ENCODE results near the gene FBXO42.
A peak's percentile ranks its signal among the peaks of the same experiment; 100 is the strongest.

The FBXO42 gene

GRCh38 chr1:16243215-16243610 is 109.1 kb downstream of the FBXO42 start:
- no peak for TF ChIP-seq CTCF (IDR thresholded peaks at IDR 0.05; ENCODE audit: insufficient read depth, low read depth, low read length, missing control alignments)
- H3K4me3 ChIP-seq (ENCODE audit: low read length), result no peak overlapping the region
- DNase-seq (ENCODE audit: low read depth), result no peak

- H3K4me3 ChIP-seq (ENCODE audit: low read length), result no peak overlapping the region
- TF ChIP-seq CTCF (IDR thresholded peaks at IDR 0.05; ENCODE audit: insufficient read depth, low read depth, low read length, missing control alignments), result no peak
- DNase-seq (ENCODE audit: low read depth), result no peak
These were observed 109.6 kb downstream of the FBXO42 start for GRCh38 chr1:16242556-16243214.

- no peak for TF ChIP-seq CTCF (IDR thresholded peaks at IDR 0.05; ENCODE audit: insufficient read depth, low read depth, low read length, missing control alignments)
- no peak for DNase-seq (ENCODE audit: low read depth)
- no peak overlapping the region for H3K4me3 ChIP-seq (ENCODE audit: low read length)
These were observed 111.0 kb downstream of the FBXO42 start for GRCh38 chr1:16241221-16241708.

GRCh38 chr1:16239972-16240491 is 112.2 kb downstream of the FBXO42 start:
- DNase-seq (ENCODE audit: low read depth), result no peak
- no peak for TF ChIP-seq CTCF (IDR thresholded peaks at IDR 0.05; ENCODE audit: insufficient read depth, low read depth, low read length, missing control alignments)

GRCh38 chr1:16237343-16237830 is 114.9 kb downstream of the FBXO42 start:
- DNase-seq (ENCODE audit: low read depth), result no peak
- no peak for TF ChIP-seq CTCF (IDR thresholded peaks at IDR 0.05; ENCODE audit: insufficient read depth, low read depth, low read length, missing control alignments)

More at GRCh38 chr1:16239972-16240491, 112.2 kb downstream of the FBXO42 start:
- no peak overlapping the region for H3K4me3 ChIP-seq (ENCODE audit: low read length)

GRCh38 chr1:16236511-16237342 is 115.6 kb downstream of the FBXO42 start, which contains the start of gene CPLANE2:
CPLANE2 (minus strand) TSS chr1:16237183; CDS start chr1:16236742, 441 bp downstream.
- peak within 1 kb of the TSS; percentile 72 for H3K4me3 ChIP-seq (ENCODE audit: low read length)
- peak; percentile 94 for DNase-seq (ENCODE audit: low read depth)
- no peak for TF ChIP-seq CTCF (IDR thresholded peaks at IDR 0.05; ENCODE audit: insufficient read depth, low read depth, low read length, missing control alignments)

More at GRCh38 chr1:16237343-16237830, 114.9 kb downstream of the FBXO42 start:
- peak overlapping the region; percentile 13 for H3K4me3 ChIP-seq (ENCODE audit: low read length)

Data from epithelial cell of esophagus (primary cell).